IPS-NIHi7 (cell line): ENCODE results near the gene EML1.
A peak's percentile ranks its signal among the peaks of the same experiment; 100 is the strongest.

ENCODE experiments used
- DNase-seq: peaks from one replicate; pipeline ENCODE4 v3.0.0; 2012; ENCODE audit warnings: mixed read lengths; ENCODE audit errors: extremely low spot score

Gene EML1

DNA sequence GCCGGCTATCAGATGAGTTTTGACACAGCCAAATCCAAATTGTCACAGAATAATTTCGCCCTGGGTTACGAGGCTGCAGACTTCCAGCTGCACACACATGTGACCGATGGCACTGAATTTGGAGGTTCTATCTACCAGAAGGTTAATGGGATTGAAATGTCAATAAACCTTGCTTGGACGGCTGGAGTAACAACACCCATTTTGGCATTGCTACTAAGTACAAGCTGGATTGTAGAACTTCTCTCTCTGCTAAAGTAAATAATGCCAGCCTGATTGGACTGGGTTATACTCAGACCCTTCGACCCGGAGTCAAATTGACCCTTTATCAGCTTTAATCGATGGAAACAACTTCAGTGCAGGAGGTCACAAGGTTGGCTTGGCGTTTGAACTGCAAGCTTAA, 171.8 kb downstream of the EML1 start:
- no peak for DNase-seq

DNA sequence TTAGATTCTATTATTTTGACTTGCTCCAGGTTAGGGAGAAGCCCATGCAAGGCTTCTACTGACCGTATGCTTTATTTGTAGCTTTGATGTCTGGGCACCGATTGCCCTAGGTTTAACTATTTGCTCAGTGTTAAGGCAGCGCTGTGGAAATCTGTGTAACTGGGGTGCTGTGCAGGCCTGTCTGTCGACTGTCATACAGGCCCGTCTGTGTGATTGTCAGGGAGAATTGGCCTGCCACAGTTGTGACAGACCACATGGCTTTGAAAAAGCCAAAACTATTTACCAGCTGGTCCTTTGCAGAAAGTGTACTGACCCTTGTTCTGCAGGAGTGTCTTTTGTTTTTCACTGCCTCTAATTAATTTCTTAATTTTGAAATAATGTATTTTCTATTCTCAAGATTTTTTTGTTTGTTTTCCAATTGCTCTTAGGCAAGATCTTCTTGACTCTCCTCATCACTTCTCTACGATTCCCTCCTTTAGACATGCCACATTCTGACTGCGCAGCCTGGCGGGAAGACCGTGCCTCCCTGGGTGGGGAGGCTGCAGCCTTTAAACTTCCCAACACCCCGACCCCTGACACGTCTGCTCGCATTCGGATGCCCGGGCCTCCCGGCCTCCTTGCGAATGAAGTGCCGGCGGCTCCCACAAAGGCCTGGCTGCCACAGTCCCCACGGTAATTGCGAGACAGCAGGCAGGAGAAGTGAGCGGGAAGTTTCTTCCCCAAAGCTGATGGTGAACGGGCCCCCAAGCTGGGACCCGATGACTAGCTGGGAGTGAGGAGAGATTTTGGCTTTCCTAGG, 173.0 kb downstream of the EML1 start:
- no peak for DNase-seq

- DNase-seq: no peak
Observed at GRCh38 chr14:99966912-99967311, 173.7 kb downstream of the EML1 start.

DNA sequence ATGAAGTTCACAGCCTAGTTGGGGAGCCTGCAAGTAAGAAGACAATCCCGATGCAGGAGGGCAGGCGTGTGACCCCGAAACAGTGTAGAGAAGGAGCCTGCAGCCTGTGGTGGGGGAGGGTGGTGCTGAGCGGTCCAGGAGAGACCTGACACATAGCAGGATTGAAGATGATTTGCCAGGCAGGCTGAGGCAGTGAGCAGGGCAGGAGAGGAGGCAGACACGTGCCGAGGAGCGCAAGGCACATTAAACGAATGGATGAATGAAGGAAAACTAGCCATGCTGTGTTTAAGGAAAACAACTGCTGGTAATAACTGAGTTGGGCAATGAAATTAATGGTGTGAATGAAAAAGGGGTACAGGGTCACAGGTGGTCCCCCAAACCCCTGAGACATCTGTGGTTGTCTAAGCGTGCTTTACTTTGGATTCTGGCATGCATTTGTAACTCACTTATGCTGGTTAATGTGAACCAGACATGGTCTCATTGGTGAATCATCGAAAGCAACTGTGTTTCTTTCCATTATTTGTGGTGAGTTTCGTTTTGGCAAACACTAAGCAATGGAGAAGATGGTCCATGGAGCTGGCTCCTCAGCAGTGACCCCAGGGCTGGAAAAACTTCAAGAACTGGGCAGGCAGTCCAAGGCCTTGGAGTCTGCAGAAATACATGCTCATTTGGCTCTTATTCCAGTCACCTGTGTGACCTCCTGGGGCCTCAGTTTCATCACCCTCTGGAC, 175.1 kb downstream of the EML1 start:
- no peak for DNase-seq

DNA sequence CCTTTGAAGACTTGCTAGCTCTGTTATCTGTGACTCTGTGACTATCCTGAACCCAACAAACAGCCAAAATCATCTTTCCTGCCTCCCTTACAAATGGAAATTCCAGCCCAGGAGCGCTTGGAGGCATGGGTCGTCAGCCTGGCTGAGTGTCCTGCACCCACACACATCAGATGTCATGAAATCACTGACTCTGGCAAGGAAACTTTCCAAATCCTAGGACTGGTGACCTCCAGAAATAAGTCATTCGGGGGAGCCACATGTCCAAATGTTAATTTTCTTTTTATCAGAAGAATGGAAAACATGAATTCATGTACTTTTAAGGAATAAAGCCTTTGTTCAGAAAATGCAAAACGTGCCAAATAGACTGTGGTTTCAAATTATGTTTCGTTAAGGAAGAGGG, 175.7 kb downstream of the EML1 start:
- DNase-seq: no peak

DNA sequence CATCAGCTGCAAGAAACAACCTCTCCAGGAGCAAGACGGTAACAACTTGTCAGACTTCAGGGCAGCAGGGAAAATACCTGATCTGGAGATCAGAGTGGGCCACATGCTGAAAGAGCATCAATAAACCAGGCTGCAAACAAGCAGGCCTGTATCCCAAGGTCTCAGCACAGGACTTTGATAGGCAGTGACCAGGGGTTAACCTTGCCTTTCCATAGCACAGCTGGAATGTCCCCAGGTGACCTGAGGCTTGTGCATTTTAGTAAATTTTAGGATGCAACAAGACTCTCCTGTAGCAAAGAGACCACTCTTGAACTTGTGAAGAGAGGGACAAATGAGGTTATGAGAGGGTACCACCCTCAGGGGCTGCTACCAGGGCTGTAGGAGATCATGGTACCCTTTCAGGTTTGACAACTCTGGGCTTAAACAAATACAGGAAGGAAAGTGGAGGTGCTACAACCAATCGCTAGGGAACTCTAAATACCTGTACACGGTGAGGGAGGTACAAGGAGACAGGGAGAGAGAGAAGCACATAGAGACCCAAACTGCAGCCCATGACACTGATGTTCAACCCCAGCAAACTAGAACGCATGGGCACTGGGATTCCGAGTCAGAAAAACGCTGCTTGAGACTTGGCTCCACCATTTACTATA, 176.6 kb downstream of the EML1 start:
- no peak for DNase-seq

DNA sequence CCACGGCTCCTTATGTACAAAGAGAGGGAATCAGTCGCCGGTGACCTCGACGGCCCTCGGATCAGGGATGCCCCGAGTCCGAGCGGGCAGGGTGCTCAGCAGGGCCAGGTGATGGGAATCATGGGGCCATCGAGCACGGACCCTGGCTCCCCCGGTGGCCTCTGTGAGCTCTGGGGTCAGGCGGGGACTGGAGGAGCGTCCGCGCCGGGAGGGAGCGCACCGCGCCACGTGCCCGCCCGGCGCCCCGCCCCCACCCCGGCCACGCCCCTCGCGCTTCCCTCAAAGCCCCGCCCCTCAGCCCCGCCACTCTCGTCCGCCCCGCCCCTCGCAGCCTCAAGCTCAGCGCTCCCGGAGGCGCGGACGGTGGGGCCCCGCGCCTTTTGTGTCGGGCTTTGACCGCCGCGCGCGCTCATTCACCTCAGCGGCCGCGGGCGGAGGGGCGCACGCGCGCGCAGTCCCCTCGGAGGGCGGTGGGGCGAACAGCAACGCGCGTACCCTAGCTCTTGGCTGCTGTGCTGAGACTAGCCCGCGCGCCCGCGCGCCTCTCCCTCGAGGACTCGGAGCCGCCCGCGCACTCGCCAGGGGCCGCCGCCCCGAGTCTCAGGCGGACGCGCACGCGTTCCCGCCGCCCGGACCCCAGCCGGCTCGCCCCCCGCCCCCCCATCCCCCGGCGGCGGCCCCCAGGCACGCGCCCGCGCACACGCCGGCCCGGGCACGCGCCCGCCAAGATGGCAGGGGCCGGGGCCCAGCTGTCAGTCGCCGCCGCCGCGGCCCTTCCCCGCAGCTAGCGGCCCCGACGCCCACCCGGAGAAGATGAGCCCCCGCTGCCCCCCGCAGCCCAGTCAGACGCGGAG, 178.1 kb downstream of the EML1 start:
- DNase-seq: peak; percentile 94

DNA sequence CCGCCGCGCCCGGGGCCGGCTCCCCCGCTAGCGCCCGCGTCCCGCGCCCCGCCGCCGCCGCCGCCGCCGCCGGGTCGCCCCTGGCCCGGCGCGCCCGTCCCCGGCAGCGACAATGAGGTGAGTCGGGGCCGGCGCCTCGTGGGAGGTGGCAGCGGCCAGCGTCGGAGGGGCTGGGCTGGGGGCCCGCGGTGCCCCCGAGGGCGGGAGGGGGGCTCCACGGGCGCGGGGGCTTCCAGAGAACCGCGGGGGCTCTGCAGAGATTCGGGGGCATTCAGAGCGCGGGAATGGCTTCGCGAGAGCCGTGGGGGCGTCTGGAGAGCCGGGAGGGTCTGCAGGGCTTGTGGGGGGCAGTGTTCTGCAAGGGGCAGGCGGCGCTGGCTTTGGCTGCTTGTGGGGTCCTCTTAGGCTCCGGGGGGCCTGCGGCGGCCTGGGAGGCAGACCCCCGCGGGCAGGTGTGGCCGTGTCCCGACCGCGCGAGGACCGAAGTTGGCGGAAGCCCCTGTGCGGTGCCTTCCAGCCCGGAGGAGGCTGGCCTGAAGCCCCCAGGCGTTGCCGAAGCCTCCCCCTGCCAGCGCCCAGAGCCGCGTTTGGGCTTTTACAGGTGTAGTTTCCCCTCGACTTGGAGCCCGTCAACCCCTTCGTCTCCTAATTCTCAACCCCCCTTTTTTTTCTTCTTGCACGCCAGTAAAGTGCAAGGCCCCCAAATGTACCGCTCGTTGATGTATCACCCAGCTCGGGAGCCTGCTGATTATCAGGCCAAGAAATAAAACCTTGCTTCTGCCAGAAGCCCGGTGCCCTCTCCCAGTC, 178.9 kb downstream of the EML1 start:
- no peak for DNase-seq

- no peak for DNase-seq
Observed at GRCh38 chr14:99972748-99973466, 179.7 kb downstream of the EML1 start.

- DNase-seq: no peak
Observed at GRCh38 chr14:99975190-99975589, 182.0 kb downstream of the EML1 start.

DNA sequence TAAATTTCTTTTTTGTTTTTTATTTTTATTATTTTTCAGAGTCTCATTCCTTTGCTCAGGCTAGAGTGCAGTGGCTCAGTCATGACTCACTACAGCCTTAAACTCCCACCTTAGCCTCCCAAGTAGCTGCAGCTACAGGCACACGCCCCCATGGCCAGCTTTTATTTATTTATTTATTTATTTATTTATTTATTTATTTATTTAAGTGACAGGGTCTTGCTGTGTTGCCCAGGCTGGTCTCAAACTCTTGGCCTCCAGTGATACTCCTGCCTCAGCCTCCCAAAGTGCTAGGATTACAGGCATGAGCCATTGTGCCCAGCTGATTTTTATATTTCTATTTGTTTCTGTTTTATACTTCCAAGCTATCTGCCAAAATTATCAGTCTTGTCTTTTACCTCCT, 182.8 kb downstream of the EML1 start:
- no peak for DNase-seq

DNA sequence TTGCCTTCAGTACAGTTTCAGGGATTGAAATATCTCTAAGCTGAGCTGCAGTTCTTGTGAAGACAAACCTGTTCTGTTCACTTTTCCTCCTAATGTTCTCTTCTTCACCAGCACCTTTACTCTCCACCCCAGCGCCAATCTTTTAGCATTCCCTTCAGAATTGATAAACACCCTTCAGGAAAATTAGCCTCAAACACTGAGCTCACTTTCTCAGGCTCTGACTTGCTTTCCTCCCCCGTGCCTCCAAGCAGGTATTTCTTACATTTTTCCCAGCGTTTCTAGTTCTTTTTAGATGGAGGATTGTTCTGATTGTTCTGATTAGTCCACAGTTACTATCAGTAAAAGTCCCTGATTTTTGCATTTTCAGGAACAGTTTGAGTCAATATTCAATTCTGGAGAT, 183.5 kb downstream of the EML1 start:
- no peak for DNase-seq

DNA sequence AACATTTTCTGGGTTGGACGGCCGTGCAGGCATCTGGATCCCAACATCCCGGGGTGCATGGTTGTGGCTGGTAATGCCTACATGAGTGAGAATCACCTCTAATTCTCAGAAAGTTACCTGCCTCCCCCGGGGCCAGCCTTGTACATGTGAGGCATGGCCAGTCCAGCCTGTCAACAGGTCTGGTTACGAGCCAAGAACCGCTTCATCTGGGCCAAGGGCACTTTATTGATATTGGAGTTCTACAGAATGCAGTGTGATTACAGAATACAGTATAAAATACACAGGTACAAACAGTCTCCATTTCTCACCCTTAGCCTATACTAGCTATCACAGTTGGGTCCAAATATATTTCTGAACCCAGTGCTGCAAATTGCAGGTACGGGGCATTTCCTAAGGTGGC, 187.1 kb downstream of the EML1 start:
- no peak for DNase-seq

- no peak for DNase-seq
Observed at GRCh38 chr14:99981806-99982205, 188.6 kb downstream of the EML1 start.

GRCh38 chr14:99982537-99983250, 189.5 kb downstream of the EML1 start:
- DNase-seq: peak; percentile 78

DNA sequence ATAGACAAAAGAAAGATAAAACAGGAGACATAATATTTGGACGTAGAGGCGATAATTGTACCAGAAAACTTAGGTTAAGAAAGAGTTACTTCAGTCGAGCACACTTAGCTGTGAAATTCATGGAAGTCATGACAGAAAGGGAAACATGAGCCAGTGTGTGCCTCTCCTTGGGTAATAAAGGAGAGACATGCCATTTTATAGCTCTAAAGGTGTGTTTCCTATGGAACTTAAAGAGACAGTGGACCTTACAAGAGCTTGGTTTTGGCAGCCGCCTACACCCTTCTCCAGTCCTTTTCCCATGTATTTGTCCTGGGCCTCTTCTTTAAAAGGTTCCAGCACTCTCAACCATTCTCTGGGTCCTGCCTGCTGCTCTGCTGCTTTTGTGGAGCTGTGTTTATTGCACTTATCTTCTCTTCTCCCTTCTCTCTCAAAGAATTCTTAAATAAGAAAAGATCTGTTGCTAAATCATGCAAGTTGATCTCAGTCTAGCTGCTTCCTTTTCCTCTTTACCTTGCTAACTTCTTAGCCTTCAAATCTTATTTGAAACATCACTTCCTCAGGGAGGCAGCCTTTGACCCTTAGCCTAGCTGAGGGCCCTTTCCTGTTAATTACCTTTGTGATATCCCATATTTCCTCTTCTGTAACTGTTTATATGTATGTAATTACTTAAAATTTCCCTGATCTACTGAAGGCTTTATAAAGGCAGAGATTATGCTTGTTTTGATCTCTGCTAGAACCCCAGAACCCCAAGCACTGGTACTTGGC, 190.2 kb downstream of the EML1 start:
- no peak for DNase-seq

- no peak for DNase-seq
Observed at GRCh38 chr14:99984036-99984435, 190.8 kb downstream of the EML1 start.

DNA sequence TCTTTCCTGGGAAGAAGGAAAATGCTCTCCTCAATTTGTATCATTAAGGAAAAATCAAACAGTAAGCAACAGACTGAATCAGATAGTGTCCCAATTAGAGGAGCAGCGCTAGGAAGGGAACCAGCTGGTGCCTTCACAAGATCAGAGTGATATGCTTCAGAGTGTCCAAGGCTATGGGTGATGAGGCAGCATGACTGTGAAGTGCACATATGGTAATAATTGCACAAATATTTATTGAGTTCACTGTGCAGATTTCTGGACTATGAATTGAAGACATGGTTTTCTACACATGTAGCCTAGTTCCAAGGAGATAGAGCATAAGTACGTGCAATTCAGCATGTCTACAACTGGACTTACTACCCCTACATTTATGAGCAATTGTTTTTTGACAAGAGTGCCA, 193.2 kb downstream of the EML1 start:
- DNase-seq: no peak

DNA sequence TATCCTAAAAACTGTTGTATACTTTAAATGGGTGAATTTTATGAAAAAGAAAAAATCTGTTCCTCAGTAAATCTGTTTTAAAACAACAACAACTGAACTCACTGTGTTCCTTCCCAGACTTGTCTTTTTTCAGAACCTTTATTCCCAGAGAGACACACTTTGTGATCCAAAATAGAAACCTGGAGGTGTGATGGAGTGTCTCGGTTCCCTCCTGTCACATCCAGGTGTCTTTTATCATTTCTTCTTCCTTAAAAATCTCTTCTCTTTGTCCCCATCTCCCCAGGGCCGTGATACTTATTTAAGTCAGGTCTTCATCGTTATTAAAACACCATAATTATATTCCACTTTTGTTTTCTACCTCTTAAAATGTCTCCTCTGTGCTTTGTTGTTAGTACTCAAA, 195.8 kb downstream of the EML1 start:
- no peak for DNase-seq
